Hematopoietic multipotent progenitor cell treated with erythropoietin and hydrocortisone succinate and interleukin-3 and kit ligand, for 15 days (in vitro differentiated cells): ENCODE measurements around the gene RERGL.
"Not testable (repeated sequence)": the region's sequence is repeated elsewhere in the genome, so short reads cannot be mapped to it uniquely, and the experiment has no call there.

ENCODE experiments used
- DNase-seq: peaks from one replicate; pipeline ENCODE4 v3.0.0-alpha.2; 2015; ENCODE audit warnings: low spot score

Gene RERGL, protein sequence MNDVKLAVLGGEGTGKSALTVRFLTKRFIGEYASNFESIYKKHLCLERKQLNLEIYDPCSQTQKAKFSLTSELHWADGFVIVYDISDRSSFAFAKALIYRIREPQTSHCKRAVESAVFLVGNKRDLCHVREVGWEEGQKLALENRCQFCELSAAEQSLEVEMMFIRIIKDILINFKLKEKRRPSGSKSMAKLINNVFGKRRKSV

DNA sequence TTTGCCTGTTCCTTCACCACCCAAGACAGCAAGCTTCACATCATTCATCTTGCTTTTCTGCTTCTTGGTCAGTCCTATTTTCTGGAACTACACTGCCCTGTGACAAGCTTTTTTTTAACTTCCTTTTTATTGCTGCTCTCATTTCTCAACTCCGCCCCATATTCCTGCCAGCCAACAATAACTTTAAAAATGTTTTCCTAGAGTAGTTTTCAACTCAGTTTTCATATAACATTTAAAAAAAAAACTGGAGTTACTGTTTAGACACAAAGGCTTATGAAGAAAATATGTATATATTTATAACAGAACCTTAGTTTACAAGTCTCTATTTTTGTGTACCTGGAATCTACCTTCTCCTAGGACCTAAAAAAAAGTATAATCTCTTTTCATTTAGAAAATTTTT, at the start of gene RERGL:
TSS of gene RERGL (minus strand) at position 101 of the 400 bp plus-strand sequence. CDS start at position 48, 53 bp downstream.
- DNase-seq: no peak

DNA sequence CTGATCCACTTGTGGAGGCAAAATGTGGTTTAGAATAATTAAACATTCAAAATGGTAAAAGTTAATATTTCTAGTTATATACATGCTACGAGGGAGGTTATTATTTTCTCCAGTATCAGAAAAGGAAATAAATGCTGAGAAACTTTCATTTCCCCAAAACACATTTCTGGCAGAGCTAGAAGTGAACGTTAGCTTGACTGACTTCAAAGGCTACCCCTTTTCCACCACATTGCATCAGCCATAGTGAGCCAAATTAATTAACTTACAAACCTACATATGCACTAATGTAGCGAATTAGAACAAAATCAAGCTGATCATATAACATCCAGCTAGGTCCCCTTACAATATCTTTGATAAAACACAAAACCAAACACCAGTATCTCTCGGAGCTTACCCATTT, 49.3 kb upstream of the RERGL start:
- DNase-seq: no peak

DNA sequence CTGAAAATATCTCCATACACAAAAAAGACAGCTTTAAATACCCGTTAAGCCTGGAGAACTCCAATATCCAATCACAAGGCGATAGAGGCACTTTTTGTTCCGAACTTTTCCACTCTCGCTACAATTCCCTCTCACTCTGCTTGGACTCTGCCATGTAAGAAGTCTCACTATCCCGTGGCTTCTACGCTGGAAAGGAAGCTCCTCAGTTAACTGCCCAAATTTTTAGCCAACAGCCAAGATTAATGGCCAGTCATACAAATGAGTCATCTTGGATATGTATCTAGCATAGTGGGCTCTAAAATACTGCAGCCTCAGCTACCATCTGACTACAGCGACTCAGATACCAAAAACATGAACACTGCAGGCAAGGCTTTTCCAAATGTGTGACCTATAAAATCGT, 45.5 kb upstream of the RERGL start:
- DNase-seq: no peak

DNA sequence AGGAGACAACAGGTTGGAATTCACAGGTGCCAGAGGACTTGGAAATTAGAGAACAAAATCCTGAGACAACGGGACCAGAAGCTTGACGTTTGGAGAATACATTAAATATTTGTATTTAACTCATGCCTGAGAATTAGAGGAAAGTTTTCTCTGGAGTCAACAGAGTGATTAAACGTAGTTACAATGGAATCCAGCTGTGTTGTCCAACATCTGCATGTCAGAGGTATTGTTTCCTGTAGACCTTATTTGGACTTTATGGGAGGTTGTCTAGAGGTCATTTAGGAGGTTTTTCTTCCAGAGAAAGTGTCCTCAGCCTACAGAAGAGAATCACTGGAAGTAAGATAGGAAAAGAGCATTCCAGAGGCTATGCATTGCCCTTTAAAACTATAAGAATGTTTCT, 45.1 kb upstream of the RERGL start:
- no peak for DNase-seq

DNA sequence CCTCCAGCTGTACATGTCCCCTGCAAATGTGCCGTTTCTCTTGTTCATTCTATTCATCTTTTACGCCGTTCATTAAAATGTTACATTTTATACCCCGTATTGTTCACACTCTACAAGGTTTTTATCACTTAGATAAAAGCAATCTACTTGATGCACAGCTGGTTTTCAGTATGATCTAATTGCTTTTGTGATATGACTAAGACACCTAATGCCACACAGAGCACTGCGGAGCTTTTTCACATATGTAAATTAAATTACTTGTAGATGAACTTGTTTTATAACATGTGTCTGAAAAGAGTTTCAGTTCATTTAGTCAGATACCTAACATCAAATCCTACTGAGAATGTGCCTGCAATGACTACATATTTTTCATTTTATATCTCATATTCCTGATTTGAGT, 40.9 kb upstream of the RERGL start:
- no peak for DNase-seq

DNA sequence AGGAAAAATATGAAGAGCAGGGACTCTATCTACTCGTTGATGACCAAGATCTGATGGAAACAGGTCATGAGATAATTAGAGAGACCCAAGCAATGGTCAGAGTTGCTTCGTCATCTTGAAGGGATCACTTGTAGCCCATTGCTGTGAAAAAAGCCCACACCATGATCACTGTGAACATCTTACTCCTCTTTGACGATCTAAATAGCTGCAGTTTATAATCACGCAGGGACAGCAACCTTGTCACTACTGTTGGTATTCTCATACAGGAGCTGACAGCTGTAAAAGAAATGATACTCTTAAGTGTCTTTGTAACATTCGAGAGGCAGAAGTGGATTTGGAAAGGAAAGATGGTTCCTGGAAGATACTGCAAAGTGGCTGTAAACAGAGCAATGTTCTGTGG, 33.7 kb upstream of the RERGL start:
- DNase-seq: no peak

DNA sequence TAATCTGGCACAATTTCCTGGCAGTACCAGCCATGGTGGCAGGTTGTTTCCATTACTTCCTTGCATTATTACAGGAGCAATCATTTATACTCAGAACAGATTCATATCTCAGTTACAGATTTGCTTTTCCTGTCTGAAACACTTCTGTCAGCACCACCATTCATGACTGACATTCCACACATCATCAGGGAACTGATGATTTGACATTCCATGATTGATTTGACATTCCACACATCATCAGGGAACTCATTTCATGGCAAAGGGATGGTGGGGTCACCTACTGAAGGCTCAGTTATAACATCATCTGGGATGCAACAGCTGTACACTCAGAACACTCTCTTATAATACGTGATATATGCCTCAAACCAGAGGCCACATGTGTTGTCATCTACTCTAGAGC, 30.9 kb upstream of the RERGL start:
- no peak for DNase-seq

DNA sequence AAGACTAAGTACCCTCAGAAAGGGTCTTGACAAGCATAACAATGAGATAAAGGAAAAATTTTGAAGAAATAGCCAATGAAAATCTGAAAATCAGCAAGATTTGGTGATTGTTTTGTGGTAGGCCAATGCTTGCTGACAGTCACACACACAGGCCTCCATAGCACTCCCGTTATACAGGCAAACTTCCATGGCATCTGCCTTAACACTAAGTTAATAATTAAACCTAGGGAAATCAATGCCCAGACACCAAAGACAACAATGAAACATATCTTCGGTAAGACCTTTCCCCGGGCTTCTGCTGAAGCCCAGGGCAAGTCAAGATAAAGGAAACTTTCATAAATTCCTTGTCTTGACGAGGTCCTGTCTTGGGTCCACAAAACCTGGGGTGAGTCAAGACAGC, 18.6 kb upstream of the RERGL start:
- no peak for DNase-seq

DNA sequence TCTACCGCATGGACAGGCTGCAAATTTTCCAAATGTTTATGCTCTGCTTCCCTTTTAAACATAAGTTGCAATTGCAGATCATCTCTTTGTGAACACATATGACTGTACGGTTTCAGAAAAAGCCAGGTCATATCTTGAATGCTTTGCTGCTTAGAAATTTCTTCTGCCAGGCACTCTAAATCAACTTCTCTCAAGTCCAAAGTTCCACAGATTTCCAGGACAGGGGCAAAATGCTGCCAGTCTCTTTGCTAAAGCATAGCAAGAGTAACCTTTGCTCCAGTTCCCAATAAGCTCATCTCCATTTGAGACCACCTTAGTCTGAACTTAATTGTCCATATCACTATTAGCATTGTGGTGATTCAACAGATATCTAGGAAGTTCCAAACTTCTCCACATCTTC, 13.6 kb upstream of the RERGL start:
- DNase-seq: no peak

DNA sequence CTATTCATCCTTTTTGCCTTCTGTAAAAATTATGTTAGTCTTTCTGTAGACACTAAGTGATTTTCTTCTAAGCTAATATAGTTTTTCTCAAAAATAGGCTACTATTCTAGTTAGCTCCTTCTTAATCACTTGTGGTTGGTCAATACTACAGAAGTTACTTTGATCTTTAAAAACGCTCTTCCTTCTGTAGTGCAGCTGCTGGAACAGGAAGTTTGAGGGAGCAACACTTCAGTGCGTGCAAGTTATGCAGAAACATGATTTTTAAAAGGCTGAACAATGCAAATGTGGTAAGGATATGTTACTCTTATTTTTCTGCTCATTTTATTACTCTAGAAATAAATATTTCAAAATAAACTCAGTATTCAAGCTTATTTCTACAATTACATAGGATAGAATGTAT, 11.1 kb upstream of the RERGL start:
- DNase-seq: no peak

DNA sequence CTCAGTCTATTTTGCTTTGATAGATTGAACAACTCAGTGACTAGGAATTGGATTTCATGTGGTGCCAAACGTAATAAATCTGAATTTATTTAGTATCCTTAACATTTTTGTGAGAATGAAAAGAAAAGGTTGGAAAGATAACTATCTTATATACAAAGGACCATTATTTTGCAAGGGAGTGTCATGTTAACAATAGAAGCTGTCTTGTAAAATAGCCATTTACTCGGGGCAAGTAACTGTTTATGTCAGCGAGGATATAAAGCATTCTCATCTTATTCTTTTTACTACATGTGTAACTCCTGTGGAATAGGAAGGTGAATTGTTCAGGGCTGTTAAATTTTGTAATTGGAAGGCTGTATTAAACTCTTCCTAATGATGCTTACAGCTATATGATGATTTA, 5.9 kb downstream of the RERGL start:
- no peak for DNase-seq

DNA sequence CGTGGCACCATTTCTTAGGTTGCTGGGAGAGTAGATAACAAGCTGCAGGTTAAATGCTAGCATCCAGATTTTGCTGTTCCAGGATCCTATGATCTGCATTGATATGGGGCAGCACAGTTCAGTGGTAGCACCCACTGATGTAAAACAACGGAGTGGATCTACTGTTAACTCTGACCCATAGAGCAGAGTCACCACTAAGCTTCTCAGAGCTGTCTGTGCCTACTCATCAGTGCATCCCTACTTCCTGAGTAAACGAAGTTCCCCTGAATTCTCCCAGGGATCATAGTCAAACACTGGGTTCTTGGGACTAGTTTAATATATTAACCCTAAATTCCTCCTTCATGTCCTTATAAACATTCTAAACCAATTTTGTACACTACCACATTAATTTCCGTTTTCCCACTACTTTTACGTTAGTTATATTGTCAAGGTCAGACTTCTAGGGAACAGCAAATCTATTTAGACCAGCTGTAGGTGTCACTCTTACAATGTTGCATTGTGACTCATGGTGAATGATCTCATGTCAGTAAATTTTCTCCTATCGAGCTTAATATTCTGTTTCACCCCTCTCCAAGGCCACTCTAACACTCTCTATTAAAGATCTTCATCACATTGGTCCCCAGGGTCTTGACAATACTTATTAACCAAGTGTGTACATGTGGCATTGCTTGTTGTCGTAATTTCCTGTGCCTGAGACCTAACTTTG, 10.3 kb downstream of the RERGL start:
- no peak for DNase-seq

DNA sequence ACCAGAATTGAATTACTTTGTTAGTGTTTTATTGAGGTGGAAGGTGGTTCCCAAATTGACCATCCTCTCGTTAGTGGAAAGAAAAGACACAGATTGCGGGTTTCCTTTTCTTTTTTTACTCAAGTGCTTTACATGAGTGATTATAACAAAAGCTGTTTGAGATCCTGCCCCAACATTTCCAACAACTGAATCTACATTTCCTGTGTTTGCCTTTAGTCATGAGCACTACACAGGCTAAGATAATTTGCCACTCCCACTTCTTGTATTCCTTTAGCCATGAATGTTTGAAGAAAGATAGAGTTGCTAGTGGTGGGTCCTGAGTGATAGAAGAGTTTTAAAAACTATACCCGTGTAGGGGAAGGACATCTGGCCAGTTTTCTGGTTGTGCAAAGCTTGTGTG, 16.0 kb downstream of the RERGL start:
- no peak for DNase-seq

DNA sequence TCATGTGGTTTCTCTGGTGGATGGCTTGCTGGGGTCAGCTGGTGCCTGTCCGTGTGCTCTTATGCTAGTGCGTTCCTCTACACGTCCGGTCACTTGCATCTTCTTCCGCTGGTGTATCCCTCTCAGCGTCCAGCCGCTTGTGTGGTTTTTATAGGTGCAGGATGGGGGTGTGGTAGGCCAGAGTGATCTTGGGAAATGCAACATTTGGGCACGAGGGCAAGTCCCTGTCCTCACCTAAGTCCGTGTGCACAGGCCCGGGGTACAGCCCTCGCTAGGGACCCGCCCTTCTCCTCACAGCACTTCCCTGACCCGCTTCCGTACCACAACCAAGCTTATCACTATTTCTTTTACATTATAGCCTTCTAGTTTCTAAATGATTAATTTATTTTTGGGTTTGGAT, 17.3 kb downstream of the RERGL start:
- no peak for DNase-seq

DNA sequence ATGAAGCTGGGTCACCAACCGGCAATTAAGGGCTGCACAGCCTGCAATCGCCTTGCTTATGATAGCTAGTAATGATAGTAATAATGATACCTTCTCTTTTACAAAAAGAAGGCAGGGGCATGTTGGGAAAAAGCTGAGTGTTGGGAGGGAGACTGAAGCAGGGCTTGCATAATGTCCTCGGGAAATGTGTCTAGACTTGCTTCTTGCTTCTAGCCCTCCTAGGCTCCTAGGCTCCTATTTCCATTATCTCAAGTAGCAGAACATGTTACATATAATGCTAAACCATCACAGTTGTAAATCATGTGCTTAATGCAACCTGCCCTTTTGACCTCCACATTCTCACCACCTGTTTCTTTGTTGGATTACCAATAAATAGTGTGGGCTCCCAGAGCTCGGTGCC, 18.7 kb downstream of the RERGL start:
- DNase-seq: no peak

DNA sequence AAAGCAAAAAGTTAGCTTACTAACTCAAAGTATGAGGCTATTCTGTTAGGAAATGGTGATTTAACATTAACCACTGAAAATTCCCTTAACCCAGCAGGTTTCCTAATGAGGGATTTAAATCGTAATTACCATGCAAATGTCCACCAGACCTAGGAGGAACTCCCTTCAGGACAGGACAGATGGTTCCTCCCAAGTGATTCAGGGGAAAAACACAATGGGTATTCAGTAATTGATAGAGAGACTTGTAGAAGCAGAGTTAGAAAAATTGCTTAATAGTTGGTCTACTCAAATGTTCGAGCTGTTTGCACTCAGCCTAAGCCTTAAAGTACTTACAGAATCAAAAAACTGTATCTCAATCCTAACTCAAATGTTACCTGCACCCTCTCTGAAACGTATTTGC, 21.6 kb downstream of the RERGL start:
- no peak for DNase-seq

DNA sequence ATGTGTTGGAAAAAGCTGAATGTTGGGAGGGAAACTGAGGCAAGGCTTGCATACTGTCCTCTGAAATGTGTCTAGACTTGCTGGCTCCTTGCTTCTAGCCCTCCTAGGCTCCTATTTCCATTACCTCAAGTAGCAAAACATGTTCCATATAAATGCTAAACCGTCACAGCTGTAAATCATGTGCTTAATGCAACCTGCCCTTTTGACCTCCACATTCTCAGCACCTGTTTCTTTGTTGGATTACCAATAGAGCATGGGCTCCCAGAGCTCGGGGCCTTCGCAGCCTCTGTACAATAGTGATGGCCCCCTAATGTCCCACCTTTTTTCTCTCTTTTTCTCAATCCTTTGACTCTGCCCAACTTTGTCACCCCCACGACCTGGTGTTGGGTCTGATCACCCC, 23.3 kb downstream of the RERGL start:
- DNase-seq: no peak

DNA sequence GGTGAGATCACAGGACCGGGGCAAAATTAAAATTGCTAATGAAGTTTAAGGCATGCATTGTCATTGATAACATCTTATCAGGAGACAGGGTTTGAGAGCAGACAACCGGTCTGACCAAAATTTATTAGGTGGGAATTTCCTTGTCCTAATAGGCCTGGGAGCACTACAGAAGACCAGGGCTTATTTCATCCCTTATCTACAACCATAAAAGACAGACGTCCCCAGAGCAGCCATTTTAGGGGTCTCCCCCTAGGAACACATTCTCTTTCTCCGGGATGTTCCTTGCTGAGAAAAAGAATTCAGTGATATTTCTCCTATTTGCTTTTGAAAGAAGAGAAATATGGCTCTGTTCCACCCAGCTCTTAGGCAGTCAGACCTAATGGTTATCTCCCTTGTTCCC, 27.1 kb downstream of the RERGL start:
- not testable (repeated sequence) for DNase-seq

DNA sequence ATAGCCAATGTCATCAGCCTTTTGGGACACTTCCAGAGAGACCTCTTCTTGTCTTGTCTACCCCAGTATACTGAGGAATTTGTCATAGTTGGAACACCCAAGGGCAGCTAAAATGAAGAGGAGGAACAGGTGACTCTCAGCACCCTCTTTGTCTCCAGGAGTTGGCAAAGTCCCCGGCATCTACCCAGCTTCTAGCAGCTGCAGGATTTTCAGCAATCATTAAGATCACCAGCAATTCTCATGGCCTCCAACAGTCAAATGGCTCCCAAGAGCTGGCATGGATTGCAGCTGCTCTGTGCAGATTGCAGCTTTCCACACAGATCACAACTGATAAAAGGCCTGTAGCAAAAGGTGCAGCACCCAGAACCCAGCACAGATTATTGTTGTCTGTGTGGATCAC, 32.9 kb downstream of the RERGL start:
- no peak for DNase-seq

DNA sequence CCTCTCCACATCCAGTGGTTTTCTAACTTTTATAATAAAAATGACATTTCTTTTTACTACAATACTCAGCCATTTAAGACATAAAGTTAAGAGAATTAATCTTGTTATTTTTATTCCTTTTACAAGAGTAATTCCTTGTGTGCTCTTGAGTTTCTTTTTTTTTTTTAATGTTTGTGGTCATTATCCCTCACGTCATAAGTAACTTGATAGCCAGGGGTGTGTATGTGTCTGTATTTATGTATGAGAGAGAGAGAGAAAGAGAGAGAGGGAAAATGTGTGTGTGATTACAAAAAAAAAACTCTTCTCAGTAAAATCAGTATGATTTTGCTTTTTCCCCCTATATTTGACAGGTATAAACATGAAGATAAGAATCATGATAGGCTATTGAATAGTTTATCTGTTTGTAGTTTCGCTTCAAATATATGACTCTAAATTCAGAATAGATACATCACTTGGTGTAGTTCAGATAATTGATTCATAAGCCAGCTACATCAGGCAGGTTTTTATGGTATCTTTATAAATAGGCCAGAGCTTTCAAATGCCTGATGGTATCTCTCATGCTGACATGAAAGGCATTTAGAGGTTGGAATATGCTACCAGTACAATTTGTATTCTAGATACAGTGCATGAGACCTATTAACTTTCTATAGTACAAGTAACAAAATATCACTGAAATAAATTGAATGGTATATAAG, 34.9 kb downstream of the RERGL start:
- DNase-seq: no peak

DNA sequence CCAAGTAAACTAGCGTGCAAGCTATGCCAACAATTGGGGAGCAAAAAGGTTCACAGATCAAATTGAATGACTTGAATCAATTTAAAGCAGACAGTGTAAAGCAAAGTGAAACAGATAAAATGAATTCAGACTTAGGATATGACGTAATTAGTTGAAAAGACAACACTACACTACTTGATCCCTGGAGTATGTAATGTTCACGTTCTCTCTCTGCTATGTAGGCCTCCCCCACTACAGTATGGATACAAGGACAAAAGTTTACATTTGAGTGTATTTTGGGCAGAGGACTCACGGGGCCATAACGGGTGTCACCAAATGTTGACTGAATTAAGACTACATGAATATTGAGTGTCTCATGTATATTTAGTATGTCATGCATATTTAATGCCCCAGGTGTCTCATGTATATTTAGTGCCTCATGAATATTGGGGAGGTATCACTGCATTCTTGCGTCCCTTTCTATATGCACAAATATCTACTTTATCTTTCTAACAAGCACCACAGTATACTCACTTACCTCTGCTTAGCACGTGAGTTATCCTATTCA, 44.5 kb downstream of the RERGL start:
- DNase-seq: no peak

DNA sequence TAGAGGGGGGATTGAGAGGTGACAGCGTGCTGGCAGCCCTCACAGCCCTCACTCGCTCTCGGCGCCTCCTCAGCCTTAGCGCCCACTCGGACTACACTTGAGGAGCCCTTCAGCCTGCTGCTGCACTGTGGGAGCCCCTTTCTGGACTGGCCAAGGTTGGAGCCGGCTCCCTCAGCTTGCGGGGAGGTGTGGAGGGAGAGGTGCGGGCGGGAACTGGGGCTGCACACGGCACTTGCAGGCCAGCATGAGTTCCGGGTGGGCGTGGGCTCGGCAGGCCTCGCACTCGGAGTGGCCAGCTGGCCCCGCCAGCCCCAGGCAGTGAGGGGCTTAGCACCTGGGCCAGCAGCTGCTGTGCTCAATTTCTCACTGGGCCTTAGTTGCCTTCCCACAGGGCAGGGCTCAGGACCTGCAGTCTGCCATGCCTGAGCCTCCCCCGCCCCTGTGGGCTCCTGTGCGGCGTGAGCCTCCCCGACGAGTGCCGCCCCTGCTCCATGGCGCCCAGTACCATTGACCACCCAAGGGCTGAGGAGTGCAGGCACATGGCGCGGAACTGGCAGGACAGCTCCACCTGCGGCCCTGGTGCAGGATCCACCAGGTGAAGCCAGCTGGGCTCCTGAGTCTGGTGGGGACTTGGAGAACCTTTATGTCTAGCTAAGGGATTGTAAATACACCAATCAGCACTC, 49.8 kb downstream of the RERGL start:
- not testable (repeated sequence) for DNase-seq
